B cell (primary cell): Measurements from ENCODE around the gene TAB3.

Experiments
- CTCF ChIP-seq: fragments of 200-600 bp; IDR thresholded peaks from one replicate; pipeline ENCODE4 v1.8.0; 2022; ENCODE audit warnings: antibody characterized with exemption, mild to moderate bottlenecking
- EZH2 ChIP-seq: IDR thresholded peaks from 2 replicates; pipeline ENCODE4 v1.6.1; 2012; ENCODE audit warnings: borderline replicate concordance, low read depth, mild to moderate bottlenecking, moderate library complexity, low read length; ENCODE audit not compliant: insufficient read depth, poor library complexity, severe bottlenecking

GRCh38 chrX:30794497-30794896, 94.6 kb downstream of the TAB3 start:
- no peak for TF ChIP-seq CTCF
- TF ChIP-seq EZH2, result no peak
